Measurements from ENCODE around the gene TTLL6. TPM values are rescaled to one million over a fixed set of nuclear protein-coding genes. Genes with fewer than 3 reads are reported as not detected.

The TTLL6 gene
- total and polyA plus RNA-seq, 9 of the 15 experiments (the other 6 are each of a cell fraction or from before 2014, with no cell fraction given), result 0.05 TPM; not detected in 8

GRCh38 chr17:48825446-48826381 is 8.7 kb upstream of the TTLL6 start (continued):
- TF ChIP-seq NR2C1 (IDR thresholded peaks at IDR 0.05) (no peak), NR2C1 (tag; IDR thresholded peaks at IDR 0.05) (peak; percentile 97), ZNF175 (CRISPR knock-in tag; IDR thresholded peaks at IDR 0.05; ENCODE audit: low read depth) (peak; percentile 100), PATZ1 (CRISPR knock-in tag; IDR thresholded peaks at IDR 0.05; ENCODE audit: borderline replicate concordance) (peak; percentile 89), NFE2L1 (tag; IDR thresholded peaks at IDR 0.05; ENCODE audit: borderline replicate concordance, low read depth) (peak; percentile 92), RAD21 (CRISPR knock-in tag; conservative IDR thresholded peaks at IDR 0.05 in 1 of 2, IDR thresholded peaks at IDR 0.05 in 1 of 2) (peak in 1 of 2 experiments; percentile 29; a peak in 2 of 4 replicates), TCF15 (CRISPR knock-in tag; IDR thresholded peaks at IDR 0.05) (peak; percentile 96), HMBOX1 (IDR thresholded peaks at IDR 0.05) (peak; percentile 12; the same call in 1 of the 2 replicates), VEZF1 (CRISPR knock-in tag; IDR thresholded peaks at IDR 0.05) (peak; percentile 73), ZNF830 (CRISPR knock-in tag; IDR thresholded peaks at IDR 0.05) (peak; percentile 87), E4F1 (CRISPR knock-in tag; IDR thresholded peaks at IDR 0.05; ENCODE audit: borderline replicate concordance) (peak; percentile 81), EP400 (IDR thresholded peaks at IDR 0.05) (no peak), RHOXF2B (CRISPR knock-in tag; conservative IDR thresholded peaks at IDR 0.05) (peak; percentile 95), ADNP (tag; IDR thresholded peaks at IDR 0.05) (0 out of 2 replicates have a peak, but pooled peaks have one; percentile 79), JUND (IDR thresholded peaks at IDR 0.05; ENCODE audit: borderline replicate concordance, low read depth, low read length) (no peak), JUND (tag; IDR thresholded peaks at IDR 0.05; ENCODE audit: borderline replicate concordance, low read depth, low read length) (peak; percentile 85; the same call in 2 of the 3 replicates), FOXO4 (CRISPR knock-in tag; IDR thresholded peaks at IDR 0.05) (peak; percentile 93)
